GM13977 (cell line): ENCODE results near the gene KCNN3.

Experiments used
- DNase-seq: peaks from one replicate; pipeline ENCODE4 v3.0.0; 2012; ENCODE audit warnings: low spot score
- in situ Hi-C: fragments of 300-500 bp; cut with MboI; formaldehyde crosslinking; loops from one replicate; pipeline ENCODE4 v1.12.0; 2022; ENCODE audit warnings: low sequenced_read_pairs, low pct_unique_long_range_greater_than_20kb, mixed read lengths, inconsistent platforms; ENCODE audit not compliant: unreplicated experiment
- TF ChIP-seq, protein P1 (sequence below): IDR thresholded peaks from 2 replicates; pipeline ENCODE4 v1.5.1; 2012; ENCODE audit warnings: mild to moderate bottlenecking, control low read depth; ENCODE audit not compliant: insufficient read depth; ENCODE audit errors: extremely low read depth, missing control alignments

Gene KCNN3

DNA sequence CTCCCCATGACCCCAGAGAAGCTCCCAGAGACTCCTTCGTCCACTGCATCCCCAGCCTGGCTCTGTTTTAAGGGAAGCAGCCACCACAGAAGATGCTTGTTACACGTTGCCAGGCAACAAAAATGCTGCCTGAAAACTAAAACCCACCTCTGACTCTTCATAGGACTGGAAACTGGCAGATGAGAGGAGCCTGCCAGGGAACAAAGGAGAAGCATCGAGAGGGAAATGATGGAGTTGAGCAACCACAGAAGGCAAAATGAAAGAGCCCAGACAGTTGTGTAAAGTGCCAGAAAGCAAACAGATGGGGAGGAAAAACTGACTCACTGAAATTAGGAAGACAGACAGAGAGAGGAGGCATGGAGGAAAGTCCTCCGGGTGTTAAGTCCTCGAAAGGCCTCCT, 118.4 kb downstream of the KCNN3 start:
- in situ Hi-C loops: no loop called here
- DNase-seq: no peak
- TF ChIP-seq, protein P1, sequence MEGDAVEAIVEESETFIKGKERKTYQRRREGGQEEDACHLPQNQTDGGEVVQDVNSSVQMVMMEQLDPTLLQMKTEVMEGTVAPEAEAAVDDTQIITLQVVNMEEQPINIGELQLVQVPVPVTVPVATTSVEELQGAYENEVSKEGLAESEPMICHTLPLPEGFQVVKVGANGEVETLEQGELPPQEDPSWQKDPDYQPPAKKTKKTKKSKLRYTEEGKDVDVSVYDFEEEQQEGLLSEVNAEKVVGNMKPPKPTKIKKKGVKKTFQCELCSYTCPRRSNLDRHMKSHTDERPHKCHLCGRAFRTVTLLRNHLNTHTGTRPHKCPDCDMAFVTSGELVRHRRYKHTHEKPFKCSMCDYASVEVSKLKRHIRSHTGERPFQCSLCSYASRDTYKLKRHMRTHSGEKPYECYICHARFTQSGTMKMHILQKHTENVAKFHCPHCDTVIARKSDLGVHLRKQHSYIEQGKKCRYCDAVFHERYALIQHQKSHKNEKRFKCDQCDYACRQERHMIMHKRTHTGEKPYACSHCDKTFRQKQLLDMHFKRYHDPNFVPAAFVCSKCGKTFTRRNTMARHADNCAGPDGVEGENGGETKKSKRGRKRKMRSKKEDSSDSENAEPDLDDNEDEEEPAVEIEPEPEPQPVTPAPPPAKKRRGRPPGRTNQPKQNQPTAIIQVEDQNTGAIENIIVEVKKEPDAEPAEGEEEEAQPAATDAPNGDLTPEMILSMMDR: no peak

GRCh38 chr1:154750681-154751665, 119.1 kb downstream of the KCNN3 start:
- DNase-seq: no peak
- TF ChIP-seq, protein P1: no peak
- in situ Hi-C loops: no loop called here

GRCh38 chr1:154749078-154749760, 120.9 kb downstream of the KCNN3 start:
- TF ChIP-seq, protein P1: peak; percentile 40
- in situ Hi-C loops: no loop called here
- no peak for DNase-seq

GRCh38 chr1:154748405-154748775, 121.7 kb downstream of the KCNN3 start:
- no peak for DNase-seq
- in situ Hi-C loops: no loop called here
- TF ChIP-seq, protein P1: no peak

DNA sequence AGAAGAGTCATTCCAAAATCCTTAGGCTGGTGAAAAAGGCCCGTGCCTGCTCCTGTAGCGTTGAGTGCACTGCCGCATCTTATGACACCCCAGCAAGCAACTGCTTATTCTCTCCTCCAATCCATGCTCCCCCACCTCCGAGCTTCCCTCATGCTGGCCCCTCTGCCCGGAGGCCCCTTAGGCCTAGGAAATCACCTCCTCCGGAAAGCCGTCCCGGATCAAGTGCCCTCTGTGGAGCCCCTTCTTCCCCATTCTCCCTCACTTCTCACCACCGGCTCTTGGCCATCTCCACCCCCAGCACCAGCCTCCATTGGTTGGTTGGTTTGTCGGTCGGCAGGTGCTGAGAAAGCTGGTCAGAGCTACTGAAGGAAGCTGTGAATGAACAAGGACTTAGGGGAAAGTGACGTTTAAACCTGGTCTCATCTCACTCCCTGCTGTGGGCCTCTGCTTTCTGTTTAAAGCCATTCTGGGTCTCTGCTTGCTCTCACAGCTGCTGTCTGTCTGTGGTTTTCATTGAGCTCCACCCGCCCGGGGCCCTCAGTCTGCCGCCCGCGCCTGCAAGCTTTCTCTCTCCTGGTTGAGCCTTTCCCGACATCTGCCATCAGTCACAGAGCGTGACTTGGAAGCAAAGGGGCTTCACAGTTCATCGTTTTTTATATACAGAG, 122.2 kb downstream of the KCNN3 start:
- peak; percentile 86 for DNase-seq
- in situ Hi-C loops: no loop called here
- TF ChIP-seq, protein P1: no peak

- in situ Hi-C loops: no loop called here
- DNase-seq: no peak
Measured at GRCh38 chr1:154747380-154747739, 122.7 kb downstream of the KCNN3 start.

More at GRCh38 chr1:154747380-154747739, 122.7 kb downstream of the KCNN3 start:
- TF ChIP-seq, protein P1: no peak
